Suppressor macrophage treated with lipopolysaccharide for 4 hours (primary cell): ENCODE data around the gene COL6A3.
"Not testable (repeated sequence)": the region's sequence is repeated elsewhere in the genome, so short reads cannot be mapped to it uniquely, and the experiment has no call there.

ENCODE experiments used
- DNase-seq: peaks from one replicate; pipeline ENCODE4 v3.0.0-alpha.2; 2020

The COL6A3 gene

GRCh38 chr2:237412988-237413776 lies 782 bp downstream of the COL6A3 start:
- no peak for DNase-seq

DNA sequence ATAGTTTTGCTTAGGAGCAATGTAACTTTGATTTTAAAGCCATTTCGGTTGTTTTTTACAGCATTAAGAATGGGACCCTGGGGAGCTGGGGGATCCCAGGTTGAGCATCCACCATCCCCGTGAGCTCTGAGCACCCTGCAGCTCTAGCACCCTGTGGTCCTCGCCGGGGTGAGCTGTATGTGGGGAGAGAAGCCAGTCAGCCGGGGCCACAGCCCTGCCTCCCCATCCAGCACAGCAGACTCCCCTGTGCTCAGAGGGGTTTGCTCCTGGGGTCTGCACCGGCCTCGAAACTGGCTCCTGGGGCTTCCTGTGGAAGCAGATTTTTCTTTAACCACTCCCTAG lies 1.3 kb downstream of the COL6A3 start:
- DNase-seq, result no peak

- no peak for DNase-seq
Observed at GRCh38 chr2:237411683-237412423, 2.1 kb downstream of the COL6A3 start.

DNA sequence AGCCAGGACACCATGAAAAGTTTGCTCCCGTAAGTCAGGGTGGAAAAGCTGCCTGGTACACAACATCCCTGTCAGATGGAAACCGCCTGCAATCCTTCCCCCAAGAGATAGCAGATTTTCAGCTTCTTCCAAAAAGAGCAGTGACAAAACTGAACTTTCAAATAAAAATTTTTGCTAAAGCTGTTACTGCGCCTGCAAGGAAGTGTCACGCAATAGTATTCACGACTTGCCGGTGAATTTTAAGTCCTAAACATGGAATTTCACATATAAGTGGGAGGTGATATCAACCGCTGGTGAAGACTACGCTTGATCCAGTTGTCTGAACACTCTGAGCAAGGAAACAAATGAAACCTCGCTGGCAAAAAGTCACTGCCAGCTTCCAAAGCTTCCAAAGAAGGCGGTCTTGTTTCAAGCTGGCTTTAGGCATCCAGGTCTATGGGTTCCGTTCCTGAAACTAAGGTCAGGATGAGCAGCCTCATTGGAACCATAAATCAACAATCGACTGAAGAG lies 2.8 kb downstream of the COL6A3 start:
- no peak for DNase-seq

DNA sequence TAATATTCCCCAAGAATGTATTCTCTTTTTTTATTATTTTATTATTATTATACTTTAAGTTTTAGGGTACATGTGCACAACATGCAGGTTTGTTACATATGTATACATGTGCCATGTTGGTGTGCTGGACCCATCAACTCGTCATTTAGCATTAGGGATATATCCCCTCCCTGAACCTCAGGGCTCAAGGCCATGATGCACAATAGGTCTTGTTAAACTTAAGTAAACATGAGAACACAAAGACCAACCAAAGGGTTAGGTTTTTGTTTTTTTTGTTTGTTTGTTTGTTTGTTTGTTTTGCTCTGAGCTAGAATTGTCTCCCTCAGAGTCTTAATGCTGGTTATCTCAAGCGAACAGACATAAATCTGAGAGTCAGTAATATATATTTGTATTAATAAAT lies 4.7 kb downstream of the COL6A3 start:
- not testable (repeated sequence) for DNase-seq

DNA sequence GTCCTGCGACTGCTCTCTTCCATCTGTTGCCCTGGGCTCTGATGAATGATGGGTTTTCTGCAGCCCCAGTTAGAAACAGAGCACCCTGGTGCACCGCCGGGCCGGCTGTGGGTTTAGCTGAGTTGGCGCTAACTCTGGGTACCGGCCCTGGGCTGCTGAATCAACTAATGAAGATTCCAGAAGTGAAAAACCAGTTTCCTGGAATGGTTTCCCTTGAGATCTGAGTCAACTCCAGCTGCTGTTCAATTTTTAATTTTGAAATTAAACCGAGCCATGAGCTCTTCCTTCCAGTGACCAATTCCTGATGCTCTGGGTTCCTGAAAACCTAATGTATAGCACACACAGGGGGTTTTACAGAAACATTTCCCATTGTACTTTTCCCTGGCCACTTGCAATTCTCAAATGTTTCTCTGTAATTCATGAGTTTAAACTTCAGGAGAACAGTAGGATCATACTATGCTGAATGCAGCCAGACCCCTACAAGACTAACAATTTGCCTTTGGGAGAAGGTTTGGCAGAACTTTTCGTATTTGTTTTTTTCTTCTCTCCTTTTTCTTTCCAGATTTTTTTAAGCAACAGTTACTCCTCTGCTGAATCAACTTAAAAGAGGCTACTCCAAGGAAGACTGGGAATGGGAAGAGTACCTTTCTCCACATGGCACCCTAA lies 5.5 kb downstream of the COL6A3 start:
- DNase-seq, result no peak

- DNase-seq, result no peak
Observed at GRCh38 chr2:237407700-237408099, 6.3 kb downstream of the COL6A3 start.

DNA sequence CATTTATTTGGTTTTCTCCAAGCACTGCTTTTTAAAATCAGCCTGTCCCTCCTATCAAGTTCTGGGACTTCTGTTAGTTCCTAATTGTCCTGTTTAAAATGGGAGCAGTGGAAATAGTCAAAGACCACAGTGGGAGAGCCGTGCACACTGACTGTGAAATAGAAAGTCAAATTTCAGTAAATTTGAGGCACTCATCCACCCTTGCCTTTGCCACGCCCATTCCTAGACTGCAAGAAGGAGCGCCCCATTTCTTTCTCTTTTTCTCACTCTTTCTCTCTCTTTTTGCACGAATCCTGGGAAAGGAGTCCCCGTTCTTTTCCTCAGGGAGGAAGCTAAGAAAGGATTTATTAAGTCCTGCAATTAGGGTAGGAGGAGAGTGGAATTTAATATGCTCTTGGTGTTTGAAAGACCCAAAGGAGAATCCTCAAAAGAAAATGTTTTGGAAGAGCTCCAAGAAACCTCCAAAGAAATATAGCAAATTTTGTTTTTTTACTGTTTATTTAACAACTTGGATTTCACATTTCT lies 7.5 kb downstream of the COL6A3 start:
- DNase-seq, result no peak

DNA sequence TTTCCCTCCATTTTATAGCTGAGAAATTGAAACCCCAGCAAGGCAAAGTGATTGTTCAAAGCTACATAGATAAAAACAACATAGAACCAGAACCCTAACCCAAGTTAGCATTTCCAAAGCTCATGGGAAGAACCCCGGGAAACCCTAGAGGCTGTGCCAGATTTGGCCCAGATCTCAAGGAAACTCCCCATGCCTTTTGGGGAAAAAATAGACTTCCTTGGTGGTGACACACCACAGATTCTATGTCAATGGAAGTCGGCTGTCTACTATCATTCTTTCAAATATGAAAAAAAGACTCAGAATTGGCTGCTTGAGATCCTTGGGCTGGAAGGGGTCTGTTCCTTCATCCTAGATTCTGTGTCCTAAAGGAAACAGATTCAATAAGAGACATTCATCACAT lies 8.4 kb downstream of the COL6A3 start:
- no peak for DNase-seq

GRCh38 chr2:237405006-237405559 lies 8.9 kb downstream of the COL6A3 start:
- DNase-seq, result no peak

GRCh38 chr2:237404413-237404812 lies 9.6 kb downstream of the COL6A3 start:
- no peak for DNase-seq

DNA sequence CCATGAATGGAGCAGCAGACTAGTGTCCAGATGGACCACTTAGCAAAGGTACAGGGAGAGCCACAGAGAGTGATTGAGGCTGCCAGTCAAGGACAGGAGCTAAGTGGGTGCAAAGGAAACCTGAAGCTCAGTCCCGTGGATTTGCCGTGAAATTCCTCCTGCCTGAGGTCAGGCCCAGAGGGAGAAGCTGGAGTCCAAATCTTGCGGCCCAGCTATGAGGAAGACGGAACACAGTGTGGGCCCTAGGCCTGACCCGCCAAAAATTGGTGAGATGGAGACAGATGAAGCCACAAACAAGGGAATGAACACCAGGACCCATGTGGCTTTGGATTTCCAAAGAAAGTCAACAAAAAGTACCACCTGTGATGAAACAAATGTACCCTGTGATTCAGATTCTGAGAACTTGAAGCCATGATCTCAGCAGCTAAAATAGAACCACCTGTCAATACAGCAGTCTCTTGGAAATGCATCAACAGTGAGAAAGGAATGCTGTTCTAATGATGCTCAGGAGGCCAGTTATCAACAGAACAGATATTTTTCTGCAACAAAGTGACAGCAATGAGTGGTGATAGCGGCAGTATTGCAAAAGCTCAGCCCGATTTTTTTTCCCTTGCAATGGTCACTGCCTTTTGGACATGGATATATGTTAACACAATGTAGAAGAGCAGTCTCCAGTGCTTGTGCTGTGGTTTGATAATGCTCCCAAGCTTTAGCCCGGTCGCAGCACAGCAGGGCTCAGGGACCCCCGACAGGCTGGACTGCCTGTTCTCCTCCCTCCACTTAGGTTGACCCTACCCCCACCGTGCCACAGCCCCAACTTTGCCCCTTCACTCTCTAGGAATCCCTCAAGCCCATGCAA lies 10.7 kb downstream of the COL6A3 start:
- DNase-seq, result no peak

- no peak for DNase-seq
Observed at GRCh38 chr2:237400199-237400598, 13.8 kb downstream of the COL6A3 start.

DNA sequence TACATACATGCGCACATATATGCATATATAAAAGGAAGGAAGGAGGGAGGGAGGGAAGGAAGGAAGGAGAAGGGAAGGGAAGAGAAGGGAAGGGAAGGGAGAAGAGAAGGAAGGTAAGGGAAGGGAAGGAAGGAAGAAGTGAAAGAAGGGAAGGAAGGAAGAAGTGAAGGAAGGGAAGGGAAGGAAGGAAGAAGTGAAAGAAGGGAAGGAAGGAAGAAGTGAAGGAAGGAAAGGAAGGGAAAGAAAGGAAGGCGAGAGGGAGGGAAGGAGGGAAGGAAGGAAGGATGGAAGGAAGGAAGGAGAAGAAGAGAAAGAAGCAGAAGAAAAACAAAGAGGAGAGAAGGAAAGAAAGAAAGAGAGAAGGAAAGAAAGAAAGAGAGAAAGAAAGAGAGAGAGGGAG lies 16.9 kb downstream of the COL6A3 start:
- DNase-seq, result no peak

- no peak for DNase-seq
Observed at GRCh38 chr2:237393523-237393922, 20.4 kb downstream of the COL6A3 start.

DNA sequence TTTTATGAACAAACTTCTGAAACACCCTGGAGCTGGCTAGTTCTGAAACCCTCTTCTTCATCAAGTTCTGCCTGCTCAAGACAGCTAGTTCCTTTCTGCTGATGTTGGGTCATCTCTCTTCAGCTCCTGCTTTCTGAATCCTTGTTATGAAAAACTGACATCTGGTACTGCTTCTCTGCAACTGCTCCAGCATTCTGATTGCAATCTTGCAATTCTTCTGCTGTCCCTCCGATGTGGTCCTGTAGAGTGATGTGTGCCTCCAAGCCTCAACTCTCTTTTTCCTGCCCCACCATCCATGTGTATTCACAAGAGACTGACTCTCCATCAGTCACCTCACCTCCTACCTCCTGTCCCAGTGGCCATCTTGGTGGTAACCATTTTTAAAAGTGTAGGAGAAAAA lies 21.8 kb downstream of the COL6A3 start:
- DNase-seq, result no peak

DNA sequence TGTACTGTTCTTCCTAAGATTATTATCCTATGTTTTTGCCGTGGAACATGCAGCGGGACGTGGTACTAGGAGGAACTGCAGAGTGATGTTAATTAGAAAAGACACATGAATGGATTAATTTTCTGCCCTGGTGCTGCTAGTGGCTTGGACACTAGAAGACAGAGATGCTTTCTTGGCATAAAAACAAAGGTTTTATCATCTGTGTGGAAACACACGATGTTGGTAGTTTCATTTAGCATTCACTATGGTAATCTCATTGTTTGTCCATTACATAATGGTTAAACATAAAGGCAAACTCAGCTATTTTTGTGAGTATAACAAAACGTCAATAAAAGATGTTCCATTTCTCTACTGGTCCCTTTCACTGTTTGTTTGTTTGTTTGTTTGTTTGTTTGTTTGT lies 22.8 kb downstream of the COL6A3 start:
- DNase-seq, result no peak

GRCh38 chr2:237390235-237390634 lies 23.7 kb downstream of the COL6A3 start:
- DNase-seq, result no peak

- DNase-seq, result no peak
Observed at GRCh38 chr2:237389831-237390230, 24.1 kb downstream of the COL6A3 start.

GRCh38 chr2:237388036-237388435 lies 25.9 kb downstream of the COL6A3 start:
- DNase-seq, result no peak

DNA sequence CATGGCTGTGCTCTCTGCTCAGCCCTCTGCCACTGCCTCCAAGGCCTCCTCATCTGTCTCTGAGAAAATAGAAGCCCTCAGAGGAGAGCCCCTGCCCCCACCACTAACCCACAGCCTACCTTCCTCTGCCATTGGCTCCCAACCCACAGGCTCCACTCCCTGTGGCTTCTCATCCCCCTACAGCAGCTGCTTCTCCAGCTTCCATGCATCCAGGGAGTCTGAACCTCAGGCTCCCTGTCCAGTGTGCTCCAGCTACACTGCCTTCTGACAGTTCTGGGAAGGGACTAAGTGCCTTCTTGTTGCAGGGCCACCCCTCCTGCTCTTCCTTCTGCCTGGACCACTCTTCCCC lies 29.3 kb downstream of the COL6A3 start:
- DNase-seq, result no peak

GRCh38 chr2:237383991-237384671 lies 29.8 kb downstream of the COL6A3 start:
- no peak for DNase-seq
